Measurements from ENCODE around the gene NKD2.

DNA sequence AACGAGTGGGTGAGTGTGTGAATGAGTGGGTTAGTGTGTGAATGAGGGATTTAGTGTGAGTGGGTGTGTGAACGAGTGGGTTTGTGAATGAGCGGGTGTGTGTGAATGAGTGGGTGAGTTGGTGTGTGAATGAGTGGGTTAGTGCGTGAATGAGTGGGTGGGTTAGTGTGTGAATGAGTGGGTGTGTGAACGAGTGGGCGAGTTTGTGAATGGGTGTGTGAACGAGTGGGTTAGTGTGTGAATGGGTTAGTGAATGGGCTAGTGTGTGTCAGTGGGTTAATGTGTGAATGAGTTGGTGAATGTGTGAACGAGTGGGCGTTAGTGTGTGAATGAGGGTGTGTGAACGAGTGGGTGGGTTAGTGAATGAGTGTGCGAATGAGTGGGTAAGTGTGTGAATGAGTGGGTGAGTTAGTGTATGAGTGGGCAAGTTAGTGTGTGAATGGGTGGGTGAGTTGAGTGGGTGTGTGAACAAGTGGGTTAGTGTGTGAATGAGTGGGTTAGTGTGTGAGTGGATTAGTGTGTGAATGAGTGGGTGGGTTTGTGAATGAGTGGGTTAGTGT is 39.6 kb downstream of the NKD2 start:
- TF ChIP-seq EZH2 (IDR thresholded peaks at IDR 0.05; ENCODE audit: insufficient read depth, poor library complexity, severe bottlenecking) (no peak), EZH2phosphoT487 (IDR thresholded peaks at IDR 0.05; ENCODE audit: insufficient read depth, low read depth) (no peak)
